Choroid plexus epithelial cell (primary cell): ENCODE data around the gene TMEM198.

ENCODE experiments used
- DNase-seq: peaks from one replicate; pipeline ENCODE4 v3.0.0-alpha.2; 2010; ENCODE audit warnings: low read depth
- H3K4me3 ChIP-seq: 2 replicates; pipeline ENCODE4 v1.5.1; 2011; ENCODE audit warnings: low read depth, mild to moderate bottlenecking, control low read depth, low read length, moderate library complexity
- TF ChIP-seq, protein P1 (sequence below): conservative IDR thresholded peaks from 2 replicates; pipeline ENCODE4 v1.5.1; 2011; ENCODE audit warnings: low read depth, mild to moderate bottlenecking, control low read depth, inconsistent platforms, low read length, moderate library complexity

The TMEM198 gene

DNA sequence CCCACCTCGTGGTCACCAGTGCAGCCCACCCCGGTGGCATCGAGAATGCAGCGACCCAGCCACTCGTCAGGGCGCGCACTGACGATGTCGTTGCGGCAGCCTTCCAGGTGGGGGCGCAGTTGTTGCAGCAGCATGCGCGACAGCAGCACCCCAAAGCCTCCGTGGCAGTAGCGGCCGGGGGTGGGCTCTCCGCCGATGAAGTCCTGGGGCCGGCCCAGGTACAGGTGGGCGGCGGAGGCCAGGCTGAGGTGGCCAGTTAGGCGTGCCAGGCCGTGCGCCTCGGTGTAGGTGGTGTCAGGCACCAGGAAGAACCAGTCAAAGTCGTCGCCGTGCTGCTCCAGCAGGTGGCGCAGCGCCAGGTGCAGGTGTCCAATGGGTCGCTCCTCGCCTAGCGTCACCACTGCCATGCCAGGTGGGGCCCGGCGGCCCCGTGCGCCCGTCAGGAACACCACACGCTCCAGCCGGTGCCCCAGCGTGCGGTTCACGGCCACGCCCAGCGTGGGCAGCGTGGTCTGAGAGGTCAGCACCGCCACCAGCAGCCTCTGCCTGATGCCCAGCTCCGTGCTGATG is 2.1 kb upstream of the TMEM198 start:
- H3K4me3 ChIP-seq, result peak overlapping the region; percentile 50
- TF ChIP-seq, protein P1, sequence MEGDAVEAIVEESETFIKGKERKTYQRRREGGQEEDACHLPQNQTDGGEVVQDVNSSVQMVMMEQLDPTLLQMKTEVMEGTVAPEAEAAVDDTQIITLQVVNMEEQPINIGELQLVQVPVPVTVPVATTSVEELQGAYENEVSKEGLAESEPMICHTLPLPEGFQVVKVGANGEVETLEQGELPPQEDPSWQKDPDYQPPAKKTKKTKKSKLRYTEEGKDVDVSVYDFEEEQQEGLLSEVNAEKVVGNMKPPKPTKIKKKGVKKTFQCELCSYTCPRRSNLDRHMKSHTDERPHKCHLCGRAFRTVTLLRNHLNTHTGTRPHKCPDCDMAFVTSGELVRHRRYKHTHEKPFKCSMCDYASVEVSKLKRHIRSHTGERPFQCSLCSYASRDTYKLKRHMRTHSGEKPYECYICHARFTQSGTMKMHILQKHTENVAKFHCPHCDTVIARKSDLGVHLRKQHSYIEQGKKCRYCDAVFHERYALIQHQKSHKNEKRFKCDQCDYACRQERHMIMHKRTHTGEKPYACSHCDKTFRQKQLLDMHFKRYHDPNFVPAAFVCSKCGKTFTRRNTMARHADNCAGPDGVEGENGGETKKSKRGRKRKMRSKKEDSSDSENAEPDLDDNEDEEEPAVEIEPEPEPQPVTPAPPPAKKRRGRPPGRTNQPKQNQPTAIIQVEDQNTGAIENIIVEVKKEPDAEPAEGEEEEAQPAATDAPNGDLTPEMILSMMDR, result peak; percentile 88
- DNase-seq, result peak; percentile 75

DNA sequence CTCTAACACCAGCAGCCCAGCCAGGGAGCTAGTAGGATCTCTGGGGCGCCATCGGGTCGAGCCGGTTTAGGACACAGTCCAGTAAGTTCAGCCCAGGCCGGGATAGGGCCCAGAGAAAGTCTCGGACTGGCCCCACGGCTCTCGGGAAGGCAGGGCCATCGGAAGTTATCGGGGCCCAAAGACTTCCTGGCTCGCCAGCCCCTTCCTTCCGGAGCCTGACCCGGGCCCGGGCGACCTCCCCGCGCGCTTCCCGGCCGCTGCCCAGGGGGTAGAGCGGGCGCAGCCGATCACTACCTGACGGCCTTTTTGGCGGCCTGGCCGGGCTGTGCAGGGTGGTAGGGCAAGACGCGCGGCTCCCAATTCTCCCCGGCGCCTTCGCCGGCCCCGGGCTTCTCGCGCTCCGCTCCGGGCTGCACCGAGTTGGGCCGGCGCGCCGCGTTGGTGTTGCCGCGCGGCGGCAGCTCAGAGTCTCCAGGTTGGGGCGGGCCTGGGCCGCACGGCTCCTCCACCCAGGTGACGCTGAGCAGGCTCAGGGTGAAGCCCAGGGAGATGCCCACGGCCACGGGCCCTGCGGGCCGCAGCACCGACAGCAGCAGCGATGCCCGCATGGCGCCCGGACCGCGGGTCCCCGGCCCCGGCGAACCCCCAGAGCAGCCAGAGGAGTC is 765 bp upstream of the TMEM198 start:
- TF ChIP-seq, protein P1, result no peak
- H3K4me3 ChIP-seq, result peak overlapping the region; percentile 77
- peak; percentile 48 for DNase-seq

DNA sequence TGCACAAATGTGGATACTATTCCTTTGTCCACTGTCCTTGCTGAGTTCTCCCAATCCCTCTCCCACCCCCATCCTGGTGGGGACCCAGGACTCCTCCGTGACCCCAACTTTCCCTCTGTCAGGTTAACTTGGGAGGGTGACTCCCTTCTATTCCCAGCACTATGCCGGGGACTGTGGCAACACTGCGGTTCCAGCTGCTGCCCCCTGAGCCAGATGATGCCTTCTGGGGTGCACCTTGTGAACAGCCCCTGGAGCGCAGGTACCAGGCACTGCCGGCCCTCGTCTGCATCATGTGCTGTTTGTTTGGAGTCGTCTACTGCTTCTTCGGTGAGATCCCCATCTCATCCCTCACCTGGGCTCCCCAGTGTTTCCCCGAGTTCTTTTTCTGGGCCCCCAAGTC is 739 bp downstream of the TMEM198 start:
- no peak for DNase-seq
- TF ChIP-seq, protein P1, result no peak
- H3K4me3 ChIP-seq, result peak overlapping the region; percentile 77

DNA sequence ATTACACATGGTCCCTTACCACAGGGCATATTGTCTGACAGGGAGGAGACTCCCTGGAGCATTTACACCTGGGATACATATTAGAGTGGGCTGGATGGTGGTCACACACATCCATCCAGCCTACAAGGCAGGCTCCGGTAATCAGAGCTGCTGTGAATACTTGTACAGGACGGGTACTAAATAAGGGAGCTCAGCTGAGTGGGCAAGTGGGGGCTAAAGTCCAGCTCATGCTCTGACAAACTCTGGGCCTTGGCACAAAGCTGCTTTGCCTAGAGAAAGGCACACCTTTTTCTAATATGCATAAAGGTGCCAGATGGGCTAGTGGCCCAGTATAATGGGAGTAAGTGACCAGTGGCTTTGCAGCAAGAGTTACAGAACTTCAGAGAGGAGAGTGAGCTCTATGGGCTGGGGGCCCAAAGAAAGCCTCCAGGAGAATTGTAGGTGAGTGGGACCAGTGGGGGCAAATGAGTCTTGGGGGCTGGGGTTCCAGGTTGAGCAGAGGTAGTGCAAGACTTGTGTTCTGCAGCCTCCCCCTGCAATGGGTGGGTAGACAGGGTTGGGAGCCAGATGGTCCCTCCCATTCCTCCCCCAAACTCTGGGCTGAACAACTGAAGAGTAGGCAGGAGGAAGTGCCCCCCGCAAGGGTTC is 1.6 kb downstream of the TMEM198 start:
- H3K4me3 ChIP-seq, result no peak overlapping the region
- DNase-seq, result no peak
- TF ChIP-seq, protein P1, result no peak

DNA sequence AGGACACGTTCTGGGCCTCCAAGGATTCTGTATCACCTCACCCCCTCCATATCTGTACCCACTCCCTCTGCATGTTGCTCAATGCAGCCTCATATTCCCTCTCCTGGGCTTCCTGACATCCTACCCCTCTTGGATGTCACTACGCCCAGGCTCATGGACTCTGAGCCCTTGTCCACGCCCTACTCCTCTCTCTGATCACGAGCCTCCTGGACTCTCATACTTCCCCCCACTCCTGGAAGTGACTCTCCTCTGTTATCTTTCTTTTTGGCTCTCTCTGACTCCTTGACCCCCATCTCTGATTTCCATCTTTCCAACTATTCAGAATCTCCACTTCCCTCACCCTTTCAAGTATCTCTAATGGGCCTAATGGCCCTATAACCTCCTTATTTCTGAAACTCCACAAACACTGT is 2.1 kb downstream of the TMEM198 start:
- TF ChIP-seq, protein P1, result no peak
- no peak overlapping the region for H3K4me3 ChIP-seq
- no peak for DNase-seq

DNA sequence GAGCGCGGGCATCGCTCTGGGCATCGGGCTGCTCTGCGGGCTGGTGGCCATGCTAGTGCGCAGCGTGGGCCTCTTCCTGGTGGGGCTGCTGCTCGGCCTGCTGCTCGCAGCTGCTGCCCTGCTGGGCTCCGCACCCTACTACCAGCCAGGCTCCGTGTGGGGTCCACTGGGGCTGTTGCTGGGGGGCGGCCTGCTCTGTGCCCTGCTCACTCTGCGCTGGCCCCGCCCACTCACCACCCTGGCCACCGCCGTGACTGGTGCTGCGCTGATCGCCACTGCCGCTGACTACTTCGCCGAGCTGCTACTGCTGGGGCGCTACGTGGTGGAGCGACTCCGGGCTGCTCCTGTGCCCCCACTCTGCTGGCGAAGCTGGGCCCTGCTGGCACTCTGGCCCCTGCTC is 3.8 kb downstream of the TMEM198 start:
- DNase-seq, result no peak
- TF ChIP-seq, protein P1, result no peak
- no peak overlapping the region for H3K4me3 ChIP-seq
